Neural crest cell (in vitro differentiated cells): ENCODE data around the gene ANKRD13D. TPM values are rescaled to one million over a fixed set of nuclear protein-coding genes. Genes with fewer than 3 reads are reported as not detected.
A peak's percentile ranks its signal among the peaks of the same experiment; 100 is the strongest.

Experiments used
- DNase-seq: peaks from one replicate; pipeline ENCODE4 v3.0.0; 2021; ENCODE audit warnings: low read depth, mixed read lengths, low spot score
- H3K27ac Mint-ChIP-seq: one replicate; pipeline ENCODE4 v1.8.0; 2021; ENCODE audit warnings: mild to moderate bottlenecking, mixed read lengths; ENCODE audit not compliant: unreplicated experiment
- H3K27me3 Mint-ChIP-seq: 2 replicates; pipeline ENCODE4 v1.8.0; 2021; ENCODE audit warnings: low read depth, mild to moderate bottlenecking, mixed read lengths
- H3K36me3 Mint-ChIP-seq: 2 replicates; pipeline ENCODE4 v1.8.0; 2021; ENCODE audit warnings: low read depth, mild to moderate bottlenecking, mixed read lengths
- H3K4me1 Mint-ChIP-seq: 2 replicates; pipeline ENCODE4 v1.8.0; 2021; ENCODE audit warnings: mixed read lengths
- H3K4me3 Mint-ChIP-seq: one replicate; pipeline ENCODE4 v1.8.0; 2021; ENCODE audit warnings: mild to moderate bottlenecking, mixed read lengths
- H3K9me3 Mint-ChIP-seq: 2 replicates; pipeline ENCODE4 v1.8.0; 2021; ENCODE audit warnings: mixed read lengths
- total RNA-seq: library from RNA; stranded (reverse); gene quantifications from 2 replicates; pipeline ENCODE4 v1.2.1, GENCODE V29; 2021
- TF ChIP-seq, protein P1 (sequence below): fragments of 200-600 bp; sonication (generic); conservative IDR thresholded peaks from 2 replicates; pipeline ENCODE4 v1.5.0; 2021; ENCODE audit warnings: antibody characterized with exemption, mild to moderate bottlenecking

The ANKRD13D gene
- total RNA-seq, 1 donor from 2014 or later = 71.8 TPM

GRCh38 chr11:67262731-67263675, 26.1 kb upstream of the ANKRD13D start:
- TF ChIP-seq, protein P1, sequence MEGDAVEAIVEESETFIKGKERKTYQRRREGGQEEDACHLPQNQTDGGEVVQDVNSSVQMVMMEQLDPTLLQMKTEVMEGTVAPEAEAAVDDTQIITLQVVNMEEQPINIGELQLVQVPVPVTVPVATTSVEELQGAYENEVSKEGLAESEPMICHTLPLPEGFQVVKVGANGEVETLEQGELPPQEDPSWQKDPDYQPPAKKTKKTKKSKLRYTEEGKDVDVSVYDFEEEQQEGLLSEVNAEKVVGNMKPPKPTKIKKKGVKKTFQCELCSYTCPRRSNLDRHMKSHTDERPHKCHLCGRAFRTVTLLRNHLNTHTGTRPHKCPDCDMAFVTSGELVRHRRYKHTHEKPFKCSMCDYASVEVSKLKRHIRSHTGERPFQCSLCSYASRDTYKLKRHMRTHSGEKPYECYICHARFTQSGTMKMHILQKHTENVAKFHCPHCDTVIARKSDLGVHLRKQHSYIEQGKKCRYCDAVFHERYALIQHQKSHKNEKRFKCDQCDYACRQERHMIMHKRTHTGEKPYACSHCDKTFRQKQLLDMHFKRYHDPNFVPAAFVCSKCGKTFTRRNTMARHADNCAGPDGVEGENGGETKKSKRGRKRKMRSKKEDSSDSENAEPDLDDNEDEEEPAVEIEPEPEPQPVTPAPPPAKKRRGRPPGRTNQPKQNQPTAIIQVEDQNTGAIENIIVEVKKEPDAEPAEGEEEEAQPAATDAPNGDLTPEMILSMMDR = peak; percentile 83
- peak; percentile 83 for DNase-seq
- H3K9me3 Mint-ChIP-seq = no peaks in the 10 kb centered on the region

DNA sequence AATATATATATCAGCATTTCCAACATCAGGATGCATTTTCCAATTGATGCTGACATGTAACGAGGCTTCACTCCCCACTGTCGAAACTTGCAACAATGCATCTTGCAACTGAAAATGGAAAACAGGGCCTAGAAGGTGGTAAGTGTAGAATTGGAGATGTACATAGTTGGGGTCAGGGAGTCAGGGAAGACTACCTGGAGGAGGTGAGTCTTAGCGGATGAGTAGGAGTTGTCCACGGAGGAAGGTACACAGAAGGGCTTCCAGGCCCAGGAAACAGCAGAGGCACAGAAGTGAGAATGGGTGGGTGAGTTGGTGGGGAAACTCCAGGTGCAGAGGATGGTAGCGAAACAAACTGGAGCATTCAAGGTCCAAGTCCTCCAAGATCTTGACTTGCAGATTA, 24.8 kb upstream of the ANKRD13D start:
- peaks cover 4% of the 10 kb centered on the region for H3K36me3 Mint-ChIP-seq
- TF ChIP-seq, protein P1 = no peak
- no peak for DNase-seq
- H3K4me1 Mint-ChIP-seq = peaks cover 42% of the 10 kb centered on the region
- H3K27me3 Mint-ChIP-seq = peaks cover 3% of the 10 kb centered on the region
- H3K4me3 Mint-ChIP-seq = peak overlapping the region; percentile 91
- H3K27ac Mint-ChIP-seq = no peak overlapping the region
- no peaks in the 10 kb centered on the region for H3K9me3 Mint-ChIP-seq

More at GRCh38 chr11:67262731-67263675, 26.1 kb upstream of the ANKRD13D start:
- peak overlapping the region; percentile 76 for H3K4me3 Mint-ChIP-seq
- peaks cover 4% of the 10 kb centered on the region for H3K36me3 Mint-ChIP-seq
- peaks cover 36% of the 10 kb centered on the region for H3K4me1 Mint-ChIP-seq
- H3K27me3 Mint-ChIP-seq = peaks cover 3% of the 10 kb centered on the region
- no peak overlapping the region for H3K27ac Mint-ChIP-seq

GRCh38 chr11:67264877-67265632, 24.0 kb upstream of the ANKRD13D start:
- H3K4me1 Mint-ChIP-seq = peaks cover 46% of the 10 kb centered on the region
- H3K36me3 Mint-ChIP-seq = no peaks in the 10 kb centered on the region
- no peaks in the 10 kb centered on the region for H3K9me3 Mint-ChIP-seq
- H3K27ac Mint-ChIP-seq = no peak overlapping the region
- H3K4me3 Mint-ChIP-seq = peak overlapping the region; percentile 91
- no peak for DNase-seq
- H3K27me3 Mint-ChIP-seq = peaks cover 3% of the 10 kb centered on the region
- TF ChIP-seq, protein P1 = no peak

GRCh38 chr11:67265633-67266448, 23.3 kb upstream of the ANKRD13D start:
- Mint-ChIP-seq H3K4me1 (peaks cover 50% of the 10 kb centered on the region), H3K4me3 (peak overlapping the region; percentile 87), H3K27me3 (peaks cover 3% of the 10 kb centered on the region), H3K27ac (no peak overlapping the region), H3K9me3 (no peaks in the 10 kb centered on the region), H3K36me3 (no peaks in the 10 kb centered on the region)
- TF ChIP-seq, protein P1 = peak; percentile 75
- DNase-seq = peak; percentile 82
